DMS114 treated with DMSO at 0.1 percent for 48 hours (cell line): ENCODE results near the gene PLLP.

Experiments used
- DNase-seq: peaks from one replicate; lab custom pipeline; 2025; ENCODE audit not compliant: unreplicated experiment; lab: John Stamatoyannopoulos, UW

Gene PLLP

DNA sequence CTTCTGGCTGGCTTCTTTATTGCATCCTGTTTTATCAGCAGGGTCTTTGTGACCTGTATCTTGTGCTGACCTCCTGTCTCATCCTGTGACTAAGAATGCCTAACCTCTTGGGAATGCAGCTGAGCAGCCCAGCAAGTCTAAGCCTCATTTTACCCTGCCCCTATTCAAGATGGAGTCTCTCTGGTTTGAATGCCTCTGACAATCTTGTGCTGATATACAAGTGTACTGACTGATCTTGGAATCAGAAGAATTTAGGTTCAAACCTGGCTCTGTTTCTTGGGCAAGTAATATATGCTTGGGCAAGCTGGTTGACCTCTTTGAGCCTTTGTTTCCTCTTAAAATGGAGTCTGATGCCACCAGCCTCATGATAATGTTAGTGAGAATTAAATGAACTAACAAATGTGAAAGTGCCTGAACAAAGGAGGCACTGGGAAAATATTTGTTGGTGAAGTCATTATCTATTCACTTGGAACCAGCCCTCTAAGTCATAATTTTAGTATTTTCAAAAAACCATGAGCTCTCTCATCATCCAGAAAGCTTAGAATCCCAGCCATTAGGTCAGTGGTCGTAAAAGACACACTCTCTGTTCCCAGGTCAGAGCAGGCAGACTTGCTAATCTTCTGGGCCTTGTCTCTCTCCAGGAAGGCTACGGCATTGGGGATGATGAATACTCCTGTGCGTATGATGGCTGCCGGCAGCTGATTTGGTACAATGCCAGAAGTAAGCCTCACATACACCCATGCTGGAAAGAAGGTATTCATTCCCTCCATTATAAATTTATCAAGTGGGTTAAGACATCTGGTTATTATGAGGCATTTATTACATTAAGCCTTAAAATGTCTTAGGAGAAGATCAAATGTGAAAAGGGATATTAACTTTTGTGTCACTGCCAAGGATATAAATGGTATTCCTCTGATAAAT, 57.5 kb downstream of the PLLP start:
- DNase-seq: no peak

DNA sequence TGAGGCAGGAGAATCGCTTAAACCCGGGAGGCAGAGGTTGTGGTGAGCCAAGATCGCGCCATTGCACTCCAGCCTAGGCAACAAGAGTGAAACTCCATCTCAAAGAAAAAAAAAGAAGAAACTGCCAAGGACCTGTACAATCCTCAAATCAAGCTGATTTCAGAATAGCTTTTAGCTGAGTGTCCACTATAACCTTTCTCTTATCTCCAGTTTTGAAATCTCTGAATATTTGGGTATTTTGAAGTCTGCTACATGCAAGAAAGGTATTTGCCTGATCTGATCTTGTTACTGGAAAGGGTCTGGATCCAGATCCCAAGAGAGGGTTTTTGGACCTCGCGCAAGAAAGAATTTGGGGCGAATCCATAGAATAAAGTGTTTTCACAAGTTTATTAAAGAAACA, 58.5 kb downstream of the PLLP start:
- DNase-seq: no peak

DNA sequence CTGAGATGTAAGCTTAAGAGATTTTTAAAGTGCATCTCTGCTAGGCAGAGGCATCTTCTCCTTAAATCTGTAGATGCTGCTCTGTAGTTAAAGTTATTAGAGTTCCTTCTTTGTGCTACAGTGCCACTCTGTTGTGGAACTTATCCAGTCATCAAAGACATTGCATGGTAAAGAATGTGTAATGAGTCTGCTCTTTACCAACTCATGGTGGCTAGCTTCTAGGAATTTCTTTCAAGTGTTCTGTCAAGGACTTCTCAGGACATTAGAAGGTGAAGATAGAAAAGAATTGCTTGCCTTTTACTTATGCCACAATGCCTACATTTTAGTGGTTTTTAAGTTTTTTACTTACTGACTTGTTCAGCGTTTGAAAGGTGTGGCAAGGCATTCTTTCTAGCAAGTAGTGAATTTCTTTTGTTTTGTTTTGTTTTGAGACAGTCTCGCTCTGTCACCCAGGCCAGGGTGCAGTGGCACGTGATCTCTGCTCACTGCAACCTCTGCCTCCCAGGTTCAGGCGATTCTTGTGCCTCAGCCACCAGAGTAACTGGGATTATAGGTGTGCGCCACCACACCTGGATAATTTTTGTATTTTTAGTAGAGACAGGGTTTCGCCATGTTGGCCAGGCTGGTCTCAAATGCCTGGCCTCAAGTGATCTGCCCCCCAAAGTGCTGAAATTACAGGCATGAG, 59.7 kb downstream of the PLLP start:
- no peak for DNase-seq

DNA sequence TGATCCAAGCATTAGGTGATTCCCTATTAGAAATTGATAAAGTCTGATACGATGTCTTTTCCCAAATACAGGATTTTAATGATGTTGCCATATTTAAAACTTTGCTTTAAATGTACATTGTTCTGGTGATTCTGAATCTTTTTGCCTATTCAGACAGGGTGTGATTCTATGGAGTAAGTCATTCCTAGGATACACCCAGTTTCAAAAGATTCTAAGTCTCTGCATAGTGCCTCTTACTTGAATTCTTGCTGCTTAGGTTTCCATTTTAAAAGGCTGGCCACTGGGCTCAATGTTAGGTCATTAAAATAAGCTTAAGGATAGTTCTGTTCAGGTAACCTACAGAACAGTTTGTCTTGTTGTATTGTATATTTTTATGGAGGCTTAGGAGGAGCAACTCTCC, 61.4 kb downstream of the PLLP start:
- no peak for DNase-seq

DNA sequence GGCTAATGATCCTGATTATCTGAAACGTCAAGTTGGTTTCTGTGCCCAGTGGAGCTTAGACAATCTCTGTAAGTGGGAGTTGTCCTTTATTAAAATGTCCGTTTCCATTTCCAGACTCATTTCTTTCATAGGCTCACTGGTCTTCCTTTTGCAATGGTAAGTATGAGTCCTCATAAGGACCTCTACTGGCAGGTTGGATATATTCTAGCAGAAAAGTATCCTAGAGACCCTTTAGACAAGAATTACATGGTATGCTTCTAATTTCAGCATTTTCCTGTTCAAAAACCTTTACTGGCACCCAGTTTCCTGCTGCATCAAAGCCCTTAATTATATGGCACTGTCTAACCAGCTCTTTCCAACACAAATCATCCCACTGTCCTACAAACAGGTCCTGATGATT, 67.5 kb downstream of the PLLP start:
- DNase-seq: no peak

DNA sequence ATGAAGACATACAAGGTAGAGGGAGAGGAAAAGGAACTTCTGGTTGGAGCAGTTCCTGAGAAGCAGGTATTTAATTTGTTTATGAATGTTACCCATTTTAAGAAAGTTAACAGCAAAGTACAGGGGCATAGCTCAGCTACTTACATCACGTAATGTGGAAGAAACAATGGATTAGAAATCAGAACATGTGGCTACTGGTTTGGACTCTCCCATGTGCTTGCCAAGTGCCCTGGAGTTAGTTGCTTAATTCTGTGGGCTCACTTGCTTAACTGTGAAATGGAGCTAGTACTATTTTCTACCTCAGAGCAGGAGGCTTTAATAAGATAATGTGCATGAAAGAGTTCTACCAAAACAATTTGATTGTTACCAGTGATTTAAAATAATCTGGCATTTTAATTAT, 71.0 kb downstream of the PLLP start:
- DNase-seq: no peak

DNA sequence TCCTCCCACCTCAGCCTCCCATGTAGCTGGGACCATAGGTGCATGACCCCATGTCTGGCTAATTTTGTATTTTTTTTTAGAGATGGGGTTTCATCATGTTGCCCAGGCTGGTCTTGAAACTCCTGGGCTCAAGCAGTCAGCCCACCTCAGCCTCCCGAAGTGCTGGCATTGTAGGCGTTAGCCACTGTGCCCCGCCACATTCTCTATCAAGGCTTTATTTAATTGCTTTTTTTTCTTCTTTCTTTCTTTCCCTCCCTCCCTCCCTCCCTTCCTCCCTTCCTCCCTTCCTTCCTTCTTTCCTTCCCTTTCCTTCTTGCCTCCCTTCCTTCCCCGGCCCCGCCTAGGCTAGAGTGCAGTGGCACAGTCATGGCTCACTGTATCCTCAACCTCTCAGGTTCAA, 74.7 kb downstream of the PLLP start:
- DNase-seq: no peak

DNA sequence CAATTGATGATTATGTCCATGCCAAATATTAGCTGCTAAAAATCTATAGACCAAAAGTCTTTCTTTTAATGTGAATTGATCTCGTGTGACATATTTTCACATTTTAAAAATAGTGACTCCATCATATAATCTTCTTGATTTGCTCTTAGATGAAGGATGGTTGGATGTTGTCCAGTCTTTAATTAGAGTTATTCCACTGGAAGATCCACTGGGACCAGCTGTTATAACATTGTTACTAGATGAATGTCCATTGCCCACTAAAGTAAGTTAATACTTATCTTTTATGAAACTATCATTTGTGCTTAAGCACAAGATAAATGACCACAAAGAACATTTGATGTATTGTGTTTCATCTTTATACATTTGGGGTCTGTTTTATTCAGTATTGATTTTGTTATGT, 75.5 kb downstream of the PLLP start:
- DNase-seq: no peak
